K562 (cell line): Measurements from ENCODE around the gene USP10. TPM values are rescaled to one million over a fixed set of nuclear protein-coding genes. Genes with fewer than 3 reads are reported as not detected.

ENCODE experiments used
- ATAC-seq: fragments of 200-7000 bp; cut with Tn5 transposase; 3 replicates; pipeline ENCODE4 v1.9.1; 2020; ENCODE audit warnings: moderate library complexity
- BruUV-seq: library from RNA; stranded (reverse); fragments of 400-500 nt; replicated peaks from 2 replicates; lab custom pipeline; 2021; lab: Mats Ljungman, UMichigan
- CTCF ChIA-PET: fragments of 300-600 bp; formaldehyde crosslinking; extraction: SDS; loops from one replicate; lab custom pipeline; 2021; ENCODE audit warnings: low intra/inter-chr PET ratio; lab: Yijun Ruan, JAX
- POLR2A ChIA-PET: fragments of 300-600, 350-650 bp; sonication (Branson Sonifier 250); formaldehyde crosslinking; extraction: SDS; loops from one replicate; lab custom pipeline; 2021; ENCODE audit warnings: antibody characterized with exemption, inconsistent platforms; lab: Yijun Ruan, JAX
- DNase-seq, 4 experiments: peaks; one replicate each; pipeline versions ENCODE4 v3.0.0 to v3.0.0-alpha.2; 2011 to 2018; ENCODE audit warnings: low spot score in 3 of 4, mixed read lengths in 3 of 4; ENCODE audit errors: extremely low read depth in 1 of 4
- FAIRE-seq: peaks from 2 replicates; lab custom pipeline; 2011; peaks lifted over from hg19 to GRCh38; lab: Jason Lieb, UNC
- H2AFZ ChIP-seq: 2 replicates; pipeline ENCODE4 v1.6.0; 2011; ENCODE audit warnings: low read depth, low read length, control low read depth, inconsistent platforms
- H3K27ac ChIP-seq: fragments of 200-600 bp; 3 replicates; pipeline ENCODE4 v1.8.0; 2011; ENCODE audit warnings: low read depth, mild to moderate bottlenecking, control low read depth, inconsistent platforms, low read length, moderate library complexity, mixed read lengths; ENCODE audit errors: extremely low read depth
- H3K27me3 ChIP-seq, 2 experiments: fragments of 300-600 bp in 1 of 2; 2 replicates in 1 of 2; 3 replicates in 1 of 2; pipeline versions ENCODE4 v1.6.0 to v1.8.0; 2011; ENCODE audit warnings: inconsistent platforms in 2 of 2, low read length in 2 of 2, mild to moderate bottlenecking in 1 of 2, mixed read lengths in 1 of 2, moderate library complexity in 1 of 2; ENCODE audit not compliant: control insufficient read depth in 2 of 2, insufficient read depth in 2 of 2
- H3K36me3 ChIP-seq: fragments of 300-600 bp; 3 replicates; pipeline ENCODE4 v1.8.0; 2011; ENCODE audit warnings: mild to moderate bottlenecking, low read length, inconsistent platforms; ENCODE audit not compliant: control insufficient read depth, insufficient read depth
- H3K4me1 ChIP-seq, 2 experiments: fragments of 200-600 bp in 1 of 2; replicated peaks in 1 of 2; 2 replicates in 1 of 2; 3 replicates in 1 of 2; pipeline versions ENCODE4 v1.5.1 to v1.8.0; 2011; ENCODE audit warnings: inconsistent platforms in 2 of 2, low read length in 2 of 2, mild to moderate bottlenecking in 1 of 2, mixed read lengths in 1 of 2, moderate library complexity in 1 of 2; ENCODE audit not compliant: control insufficient read depth in 2 of 2, insufficient read depth in 2 of 2
- H3K4me2 ChIP-seq: 2 replicates; pipeline ENCODE4 v1.6.1; 2011; ENCODE audit warnings: low read length, control low read depth, inconsistent platforms, mixed read lengths; ENCODE audit not compliant: insufficient read depth
- H3K4me3 ChIP-seq: fragments of 200-600 bp; sonication (generic), shearing (Covaris generic); 2 replicates; pipeline ENCODE4 v1.5.1; 2016; ENCODE audit warnings: control low read depth, inconsistent platforms
- H3K79me2 ChIP-seq: fragments of 200-600 bp; 3 replicates; pipeline ENCODE4 v1.8.0; 2011; ENCODE audit warnings: low read length, inconsistent platforms; ENCODE audit not compliant: control insufficient read depth, insufficient read depth
- H3K9ac ChIP-seq, 2 experiments: 2 replicates each; pipeline versions ENCODE4 v1.6.0 to v1.6.1; 2011; ENCODE audit warnings: low read depth in 2 of 2, low read length in 2 of 2, control low read depth in 1 of 2, inconsistent platforms in 1 of 2, mild to moderate bottlenecking in 1 of 2, mixed read lengths in 1 of 2; ENCODE audit not compliant: insufficient read depth in 1 of 2
- H3K9me1 ChIP-seq: one replicate; pipeline ENCODE4 v1.6.0; 2011; ENCODE audit warnings: inconsistent platforms, mild to moderate bottlenecking, low read length, moderate library complexity; ENCODE audit not compliant: control insufficient read depth, insufficient read depth
- H3K9me3 ChIP-seq: replicated peaks from 2 replicates; pipeline ENCODE4 v1.5.1; 2011; ENCODE audit warnings: low read depth, low read length, inconsistent platforms; ENCODE audit not compliant: control insufficient read depth, insufficient read depth
- H4K20me1 ChIP-seq: replicated peaks from 2 replicates; pipeline ENCODE4 v1.6.1; 2011; ENCODE audit warnings: low read length, inconsistent platforms, mixed read lengths; ENCODE audit not compliant: control insufficient read depth, insufficient read depth
- ATF6 ChIP-seq: sonication (generic); formaldehyde crosslinking; IDR thresholded peaks from 2 replicates; pipeline ENCODE4 v1.4.0; 2020; ENCODE audit warnings: mild to moderate bottlenecking, missing genetic modification reagents
- DPF2 ChIP-seq: fragments of 450-650 bp; IDR thresholded peaks from 2 replicates; pipeline ENCODE4 v1.6.1; 2016
- GTF2B ChIP-seq: IDR thresholded peaks from 2 replicates; pipeline ENCODE4 v1.6.1; 2011; ENCODE audit not compliant: insufficient read length; ENCODE audit errors: extremely low read depth
- HINFP ChIP-seq: fragments of 450-650 bp; conservative IDR thresholded peaks from 2 replicates; pipeline ENCODE4 v1.6.1; 2016; ENCODE audit warnings: missing genetic modification characterization, low read depth, mild to moderate bottlenecking, control low read depth, missing compliant biosample characterization
- NR0B1 ChIP-seq: fragments of 450-650 bp; IDR thresholded peaks from one replicate; pipeline ENCODE4 v1.6.1; 2018; ENCODE audit warnings: mild to moderate bottlenecking, moderate library complexity; ENCODE audit not compliant: partially characterized antibody
- ZFP1 ChIP-seq: fragments of 450-650 bp; formaldehyde crosslinking; IDR thresholded peaks from 2 replicates; pipeline ENCODE4 v1.4.0; 2020; ENCODE audit warnings: mild to moderate bottlenecking, mixed read lengths
- ZNF785 ChIP-seq: fragments of 250-450 bp; sonication (Bioruptor Pico); IDR thresholded peaks from 2 replicates; pipeline ENCODE4 v1.4.0; 2020; ENCODE audit warnings: mild to moderate bottlenecking
- WGBS: fragments of 100-300 bp; shearing (Covaris generic); methylation state at CpG from one replicate; pipeline ENCODE4 v1.1.6; 2016; ENCODE audit warnings: low coverage, mixed read lengths; ENCODE audit not compliant: insufficient coverage; ENCODE audit errors: missing lambda C conversion rate; 5-methylcytosine and 5-hydroxymethylcytosine counted together
- in situ Hi-C: fragments of 300-500 bp; cut with MboI; formaldehyde crosslinking; loops from 4 replicates; pipeline ENCODE4 v1.15.0; 2018; ENCODE audit warnings: inconsistent platforms, mixed read lengths
- intact Hi-C: fragments of 100-400 bp; cut with micrococcal nuclease; formaldehyde crosslinking; loops from 2 replicates; pipeline ENCODE4 v1.14.2; 2022
- polyA plus RNA-seq, 8 experiments: library from polyadenylated mRNA; depleted of rRNA in 4 of 8; stranded (reverse) in 5 of 8; unstranded in 3 of 8; fragments of >200 nt; fragmentation: Nextera tagmentation in 2 of 8; fragmentation: Illumina TruSeq in 1 of 8; extraction: Ambion mirVana in 2 of 8; extraction: Trizol in 1 of 8; gene quantifications; 2 replicates each; pipeline versions ENCODE4 v1.2.1 to v1.2.3, GENCODE V29; 2011 to 2014; ENCODE audit warnings: inconsistent platforms in 1 of 8, missing spikeins in 1 of 8
- total RNA-seq, 7 experiments: library from RNA; depleted of rRNA in 6 of 7; stranded (reverse); fragments of >200 nt in 6 of 7; fragmentation: Illumina TruSeq in 2 of 7; extraction: Trizol in 2 of 7; gene quantifications; 2 replicates each; pipeline versions ENCODE4 v1.2.1 to v1.2.3, GENCODE V29; 2011 to 2021; ENCODE audit warnings: low replicate concordance in 1 of 7

The USP10 gene
- total and polyA plus RNA-seq, 9 of the 15 experiments (the other 6 are each of a cell fraction or from before 2014, with no cell fraction given) = 61.7 to 197 (median 116) TPM

GRCh38 chr16:84712138-84712671, 12.4 kb downstream of the USP10 start (continued):
- no peak for TF ChIP-seq HINFP
- no peak for TF ChIP-seq NR0B1
- TF ChIP-seq ZNF785 (CRISPR knock-in tag) = no peak

- ChIA-PET CTCF (no interaction called here), POLR2A (interaction anchor here (0.6 to 8.8 kb wide), 9 partner anchors 7 to 260 kb away, joined by 3 to 68 read pairs (median 8); no protein-coding TSS in a partner anchor)
- Histone ChIP-seq H4K20me1 (peaks cover 89% of the 10 kb centered on the region), H3K4me3 (no peak overlapping the region), H3K9me3 (no peaks in the 10 kb centered on the region), H2AFZ (no peak overlapping the region), H3K4me1 (peaks cover 13 to 26% of the 10 kb centered on the region in 2 experiments), H3K9me1 (peaks cover 27% of the 10 kb centered on the region), H3K27ac (no peak overlapping the region), H3K9ac (no peak overlapping the region), H3K36me3 (peaks cover 81% of the 10 kb centered on the region), H3K27me3 (no peaks in the 10 kb centered on the region), H3K4me2 (no peak overlapping the region), H3K79me2 (peaks cover 100% of the 10 kb centered on the region)
- TF ChIP-seq DPF2 = no peak
- TF ChIP-seq ATF6 = no peak
- TF ChIP-seq ZFP1 (CRISPR knock-in tag) = no peak
- TF ChIP-seq GTF2B = no peak
- BruUV-seq = no TSS peak
- FAIRE-seq = no peak
- in situ Hi-C loops (no loop called here), intact Hi-C loops (no loop called here)
- WGBS = 81% methylated on average over 13 of the region's 13 CpGs
- no peak for DNase-seq
- ATAC-seq = no peak
Observed at GRCh38 chr16:84712801-84713775, 13.3 kb downstream of the USP10 start.
